ENCODE data around the gene ARHGAP32.

DNA sequence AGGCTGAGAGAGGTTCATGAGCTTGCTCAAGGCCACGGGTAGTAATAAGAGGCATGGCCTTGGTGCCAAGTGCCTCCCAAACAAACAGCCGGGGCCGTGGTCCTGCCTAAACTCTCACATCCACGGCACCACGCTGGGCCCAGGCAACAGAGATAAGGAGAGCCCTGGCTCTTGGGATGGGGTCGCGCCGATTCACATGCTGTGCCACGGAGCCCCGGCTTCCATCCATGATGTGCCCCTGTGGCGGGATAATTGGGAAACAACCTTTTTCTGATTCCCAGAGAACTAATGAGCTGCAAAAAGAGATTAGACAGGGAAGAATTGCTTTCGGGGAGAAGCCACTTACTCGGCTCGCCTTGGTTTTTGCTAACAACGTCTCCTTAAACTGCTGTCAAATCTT, 271.5 kb downstream of the ARHGAP32 start:
- TF ChIP-seq POLR2AphosphoS5 (IDR thresholded peaks at IDR 0.05) (no peak), POLR2A (IDR thresholded peaks at IDR 0.05) (no peak)
